Activated CD8-positive, alpha-beta memory T cell treated with anti-CD3 and anti-CD28 coated beads for 24 hours (primary cell): ENCODE measurements around the gene HOXA3.

Experiments used
- DNase-seq: peaks from one replicate; pipeline ENCODE4 v3.0.0-alpha.2; 2020

HOXA3 gene

DNA sequence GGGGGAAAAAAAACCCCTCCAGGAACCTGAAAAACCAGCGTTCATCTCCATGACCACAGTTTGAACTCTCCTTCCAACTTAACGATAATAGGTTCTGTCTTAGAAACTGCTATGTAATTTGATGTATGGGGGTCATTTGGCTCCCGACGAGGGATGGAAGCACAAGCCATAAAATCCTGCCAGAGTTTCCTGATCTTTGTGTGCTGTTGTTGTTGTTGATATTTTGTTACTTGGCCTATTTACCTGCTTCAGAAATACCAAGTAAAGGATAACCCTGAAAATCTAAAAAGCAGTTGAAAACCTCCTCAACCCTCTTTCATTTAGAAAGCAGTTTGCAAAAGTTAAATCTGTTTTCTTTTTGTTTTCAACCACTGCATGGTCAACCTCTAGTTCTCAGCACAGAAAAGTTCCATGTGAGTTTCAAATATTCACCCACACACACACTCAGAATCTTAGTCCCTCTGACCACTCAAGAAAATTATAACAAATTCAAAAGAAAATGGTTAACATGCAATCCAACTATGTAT, 40.6 kb downstream of the HOXA3 start:
- no peak for DNase-seq

- DNase-seq, result no peak
Measured at GRCh38 chr7:27111042-27111750, 41.2 kb downstream of the HOXA3 start.

DNA sequence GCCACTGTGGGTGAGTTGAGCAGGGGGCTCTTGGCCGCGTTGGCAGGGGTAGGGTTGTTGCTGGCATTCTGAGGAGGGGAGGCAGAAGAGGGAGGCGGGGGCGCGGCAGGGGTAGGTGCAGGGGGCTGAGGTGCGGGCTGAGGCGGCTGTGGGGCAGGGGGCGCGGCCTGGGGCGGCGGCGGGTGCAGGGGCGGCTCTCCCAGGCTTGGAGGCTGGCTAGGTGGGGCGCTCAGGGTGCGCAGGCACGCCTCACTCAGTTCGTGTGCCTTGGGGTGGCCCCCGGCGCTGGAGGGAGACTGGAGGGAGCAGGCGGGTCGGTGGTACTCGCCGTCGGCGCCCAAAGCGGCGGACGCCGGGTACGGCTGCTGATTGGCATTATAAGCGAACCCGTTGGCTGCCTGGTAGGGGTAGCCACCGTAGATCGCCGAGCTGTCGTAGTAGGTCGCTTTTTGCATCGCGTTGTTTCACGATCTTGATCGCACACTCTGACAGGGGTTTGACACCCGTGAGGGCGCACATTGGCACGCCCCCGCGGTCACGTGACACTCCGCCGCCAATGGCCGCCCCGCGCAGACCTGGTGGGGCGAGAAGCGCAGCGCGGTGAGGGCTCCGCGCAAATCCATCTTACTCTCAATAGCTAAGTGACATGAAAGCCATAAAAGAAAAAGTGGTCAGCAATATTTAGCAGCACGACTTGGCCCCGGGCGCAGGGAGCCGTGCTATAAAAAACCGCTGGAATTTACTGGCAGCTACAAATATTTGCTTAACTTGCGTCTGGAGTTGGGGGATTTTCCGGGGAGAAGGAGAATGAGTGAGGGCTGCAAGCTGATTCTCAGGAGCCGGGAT, 42.0 kb downstream of the HOXA3 start:
- no peak for DNase-seq

GRCh38 chr7:27109466-27110185, 42.8 kb downstream of the HOXA3 start:
- no peak for DNase-seq

- DNase-seq, result no peak
Measured at GRCh38 chr7:27108390-27109127, 43.8 kb downstream of the HOXA3 start.

DNA sequence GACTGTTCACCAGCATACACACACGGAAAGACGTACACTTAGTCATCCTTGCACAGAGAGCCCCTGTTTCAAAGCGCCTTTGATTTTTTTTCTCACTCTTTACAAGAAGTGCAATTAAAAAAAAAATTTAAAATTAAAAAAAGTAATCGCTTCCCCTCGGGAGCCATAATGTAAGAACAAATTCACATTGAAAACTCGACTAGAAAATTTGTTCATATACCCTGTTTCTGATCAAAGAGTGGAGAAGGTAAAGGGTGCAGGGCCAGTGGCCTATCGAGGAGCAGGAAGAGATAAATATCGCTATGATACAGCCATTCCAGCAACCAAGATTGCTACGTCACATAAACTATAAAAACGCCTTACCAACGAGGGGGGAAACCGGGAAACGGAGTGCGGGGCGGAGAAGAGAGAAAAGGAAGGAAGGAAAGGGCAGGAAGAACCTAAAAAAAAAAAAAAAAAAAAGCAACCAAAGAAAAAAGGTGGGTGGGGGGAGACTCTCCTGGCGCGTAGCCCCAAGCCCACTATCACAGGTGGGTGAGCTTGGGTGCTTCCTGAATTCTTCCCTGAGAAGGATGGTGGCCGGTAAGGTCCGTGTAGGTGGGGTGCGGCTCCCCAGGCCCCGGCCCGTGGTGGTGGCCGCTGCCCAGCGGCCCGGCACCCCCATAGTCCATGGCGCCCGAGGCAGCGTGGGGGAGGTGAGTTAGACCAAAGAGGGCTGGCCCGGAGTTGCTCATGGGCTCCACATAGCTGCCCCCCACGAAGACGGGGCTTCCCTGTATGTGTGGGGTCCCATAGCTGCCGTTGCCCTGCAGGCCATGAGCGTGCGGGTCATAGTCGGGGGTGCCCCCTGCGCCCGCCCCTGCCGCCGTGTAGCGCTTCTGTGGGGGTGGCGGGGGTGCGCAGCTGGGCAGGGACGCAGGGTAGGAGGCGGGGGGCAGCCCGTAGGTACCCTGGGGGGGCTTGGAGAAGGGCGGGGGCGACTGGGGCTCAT, 44.7 kb downstream of the HOXA3 start:
- DNase-seq, result no peak

DNA sequence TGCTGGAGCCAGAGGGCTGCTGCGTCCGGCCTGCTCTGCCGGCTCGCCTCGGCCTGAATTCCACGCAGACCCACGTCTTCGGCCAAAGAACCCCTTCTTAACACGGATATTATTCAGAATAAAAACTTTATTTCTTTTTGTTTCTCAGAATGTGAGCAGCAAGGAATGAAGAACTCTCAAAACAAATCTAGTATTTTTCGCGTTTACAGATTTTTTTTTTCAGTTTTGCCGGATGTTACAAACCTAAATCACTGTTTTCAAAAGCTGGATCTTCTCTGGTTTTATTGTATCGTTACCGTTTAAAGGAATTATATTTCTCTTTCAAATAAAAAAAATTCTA, 45.5 kb downstream of the HOXA3 start:
- DNase-seq, result no peak

DNA sequence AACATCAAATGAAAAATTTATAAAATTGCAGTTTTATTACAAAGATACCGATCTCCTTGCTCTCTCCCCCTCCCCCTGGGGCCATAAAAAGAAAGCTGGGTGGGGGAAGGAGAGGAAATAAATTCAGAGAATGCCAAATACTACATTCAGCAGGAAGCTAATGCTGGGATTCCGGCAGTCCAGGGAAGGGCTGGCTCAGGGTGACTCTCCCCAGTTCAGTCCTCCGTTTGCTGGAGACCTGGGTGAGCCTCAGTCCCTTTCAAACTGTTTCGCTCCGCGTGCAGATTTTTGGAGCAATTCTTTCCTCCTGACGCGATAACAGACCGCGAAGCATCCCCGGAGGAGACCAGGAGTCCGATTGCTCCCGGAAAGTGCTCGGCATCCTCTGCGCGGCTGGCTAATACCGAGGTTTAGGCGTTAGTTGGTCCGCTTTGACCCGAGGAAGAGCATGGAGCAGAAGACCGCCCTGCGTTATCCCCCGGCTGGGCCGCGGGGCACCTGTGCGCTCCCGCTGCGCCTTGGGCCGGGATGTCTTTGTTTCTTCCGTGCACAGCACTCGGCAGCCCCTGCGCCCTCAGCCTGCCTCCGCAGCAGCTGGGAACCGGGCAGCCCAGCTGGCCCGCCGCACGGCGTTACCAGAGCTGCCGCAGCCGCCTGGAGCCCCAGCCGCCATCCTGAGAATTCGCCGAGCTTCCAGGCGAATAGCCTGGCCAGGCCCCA, 46.0 kb downstream of the HOXA3 start:
- DNase-seq, result no peak

- DNase-seq, result no peak
Measured at GRCh38 chr7:27105301-27106031, 46.9 kb downstream of the HOXA3 start.

- no peak for DNase-seq
Measured at GRCh38 chr7:27104341-27105058, 47.9 kb downstream of the HOXA3 start.

GRCh38 chr7:27103489-27104226, 48.7 kb downstream of the HOXA3 start:
- no peak for DNase-seq

DNA sequence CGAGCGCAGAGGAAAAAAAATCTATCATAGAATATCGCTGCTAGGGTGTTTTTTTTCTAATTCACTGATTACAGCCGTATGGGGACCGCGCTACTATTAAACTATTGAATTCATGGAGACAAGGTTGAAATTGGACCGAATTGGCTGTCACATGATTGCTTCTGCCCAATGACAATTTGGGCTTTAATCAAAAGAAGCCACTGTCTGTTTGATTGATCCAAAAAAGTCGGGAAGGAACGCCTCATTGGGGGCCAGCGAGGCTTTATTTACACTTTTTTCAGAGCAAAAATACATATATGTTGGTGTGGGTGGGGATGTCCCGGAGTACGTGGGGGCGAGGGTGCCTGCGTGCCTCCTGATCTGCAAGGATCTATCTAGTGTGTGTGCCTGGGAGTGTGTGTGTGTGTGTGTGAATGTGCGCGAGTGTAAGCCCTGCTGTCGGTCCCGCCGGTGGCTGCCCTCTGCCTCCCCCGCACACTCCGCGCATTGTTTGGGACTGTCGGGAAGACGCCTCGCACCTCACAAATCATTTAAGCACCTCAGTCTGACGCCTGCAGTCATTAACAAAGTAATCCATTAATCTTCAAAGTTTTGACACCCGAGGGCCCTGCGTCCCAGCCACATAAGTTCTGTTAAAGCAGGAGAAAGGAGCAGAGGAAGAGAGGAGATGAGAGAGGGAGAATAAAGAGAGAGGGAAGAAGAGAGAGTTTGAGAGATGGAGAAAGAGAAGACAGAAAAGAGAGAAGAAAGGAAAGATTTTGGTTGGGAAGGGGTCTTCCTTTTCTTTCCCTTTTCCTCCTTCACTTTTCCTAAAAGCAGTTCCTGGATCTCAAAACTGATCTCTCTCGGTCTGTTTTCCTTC, 49.6 kb downstream of the HOXA3 start, which contains the start of gene HOXA2:
Gene HOXA2 (minus strand): TSS at position 103 of the 862 bp plus-strand sequence. CDS start 183 bp downstream, outside the sequence.
- no peak for DNase-seq

DNA sequence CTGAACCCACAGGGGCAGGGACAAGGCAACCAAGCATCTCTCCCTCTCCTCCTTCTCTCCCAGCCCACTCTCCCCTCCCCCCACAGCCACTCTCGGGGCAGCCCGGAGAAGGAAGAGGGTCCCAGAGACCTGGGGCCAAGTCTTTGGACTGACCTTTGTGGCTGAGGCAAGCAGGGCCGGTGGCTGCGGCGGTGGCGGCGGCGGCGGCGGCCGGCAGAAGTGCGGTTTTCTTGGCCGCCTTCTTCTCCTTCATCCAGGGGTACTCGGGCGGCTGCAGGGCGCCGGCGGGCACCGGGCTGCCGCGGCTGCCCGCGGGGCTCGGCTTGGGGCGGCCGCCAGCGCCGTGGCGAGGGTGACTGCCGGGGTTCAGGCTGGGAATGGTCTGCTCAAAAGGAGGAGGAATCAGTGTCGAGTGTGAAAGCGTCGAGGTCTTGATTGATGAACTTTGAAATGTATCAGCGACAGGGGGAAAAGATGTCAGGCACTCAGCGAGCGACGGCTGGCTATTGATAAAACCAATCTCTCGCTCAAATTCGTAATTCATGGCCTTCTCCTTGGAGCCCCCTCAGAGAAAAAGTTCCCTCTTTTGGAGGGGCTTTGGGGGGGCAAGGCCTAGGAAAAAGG, 50.3 kb downstream of the HOXA3 start:
- DNase-seq, result no peak

DNA sequence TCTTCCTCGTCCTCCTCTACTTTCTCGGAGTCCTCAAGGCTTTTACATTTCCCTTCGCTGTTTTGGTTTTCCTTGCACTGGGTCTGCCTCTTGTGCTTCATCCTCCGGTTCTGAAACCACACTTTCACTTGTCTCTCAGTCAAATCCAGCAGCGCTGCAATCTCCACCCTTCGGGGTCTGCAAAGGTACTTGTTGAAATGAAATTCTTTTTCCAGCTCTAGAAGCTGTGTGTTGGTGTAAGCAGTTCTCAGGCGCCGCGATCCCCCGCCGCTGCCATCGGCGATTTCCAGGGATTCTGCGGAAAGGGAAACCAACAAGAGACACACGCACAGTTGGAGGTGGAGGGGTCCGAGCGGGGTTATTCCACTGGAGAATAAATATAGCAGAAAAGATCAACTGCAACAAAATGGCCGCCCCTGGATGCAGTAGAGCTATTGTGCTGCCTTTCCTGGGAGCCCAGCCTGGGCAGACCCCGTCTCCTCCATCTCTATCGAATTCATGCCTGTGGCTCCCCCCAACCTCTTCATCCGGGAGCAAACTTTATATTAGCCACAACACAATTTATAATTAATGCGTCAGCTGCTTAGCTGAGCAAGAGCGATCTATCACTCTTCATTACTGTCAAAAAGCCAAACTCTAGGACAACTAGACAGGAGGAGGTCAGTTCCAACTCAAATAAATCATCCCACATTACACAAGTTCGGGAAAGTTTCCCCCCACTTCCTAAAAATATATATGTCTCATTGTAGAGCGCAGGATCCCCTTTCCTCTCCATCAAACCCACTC, 51.0 kb downstream of the HOXA3 start:
- no peak for DNase-seq

DNA sequence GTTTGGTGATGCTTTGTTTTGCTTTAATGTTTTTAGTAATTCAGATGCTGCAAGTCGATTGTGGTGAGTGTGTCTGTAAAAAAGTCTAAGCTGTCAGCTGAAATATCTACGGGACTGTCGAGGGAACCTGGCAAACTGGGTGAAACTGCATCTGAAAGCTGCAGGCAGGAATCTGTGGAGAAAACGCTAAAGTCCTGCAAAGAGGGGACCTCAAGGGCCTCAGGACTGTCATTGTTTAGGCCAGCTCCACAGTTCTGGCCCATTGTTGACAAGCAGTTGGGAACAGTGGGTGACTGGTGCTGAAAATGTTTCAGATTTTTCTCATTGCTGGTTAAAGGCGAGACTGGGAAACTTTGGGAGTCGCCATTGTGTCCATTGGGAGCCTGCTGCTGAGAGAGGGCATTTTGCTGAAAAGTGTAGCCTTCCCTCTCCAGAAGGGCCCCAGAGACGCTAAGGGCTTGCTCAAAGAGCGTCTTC, 51.7 kb downstream of the HOXA3 start:
- DNase-seq, result no peak
